HG03159 (cell line): Measurements from ENCODE around the gene KLK10.
"Not testable (repeated sequence)": the region's sequence is repeated elsewhere in the genome, so short reads cannot be mapped to it uniquely, and the experiment has no call there.

Experiments used
- ATAC-seq: cut with Tn5 transposase; IDR thresholded peaks from one replicate; pipeline ENCODE4 v1.9.1; 2021; ENCODE audit warnings: mild to moderate bottlenecking, moderate library complexity; ENCODE audit not compliant: unreplicated experiment

KLK10 gene

DNA sequence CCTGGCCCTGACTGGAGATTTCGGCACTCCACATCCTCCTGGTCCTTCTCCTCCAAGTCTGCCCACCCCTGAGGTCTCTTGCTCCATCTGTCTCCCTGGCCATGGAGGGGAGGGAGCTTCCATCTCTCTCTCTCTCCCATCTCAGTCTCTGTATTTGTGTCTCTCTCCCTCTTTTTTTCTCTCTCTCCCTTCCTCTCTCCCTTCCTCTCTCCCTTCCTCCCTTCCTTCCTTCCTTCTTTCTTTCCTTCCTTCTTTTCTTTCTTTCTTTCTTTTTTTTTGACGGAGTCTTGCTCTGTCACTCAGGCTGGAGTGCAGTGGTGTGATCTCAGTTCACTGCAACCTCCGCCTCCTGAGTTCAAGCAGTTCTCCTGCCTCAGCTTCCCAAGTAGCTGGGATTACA, 49.7 kb downstream of the KLK10 start:
- not testable (repeated sequence) for ATAC-seq

DNA sequence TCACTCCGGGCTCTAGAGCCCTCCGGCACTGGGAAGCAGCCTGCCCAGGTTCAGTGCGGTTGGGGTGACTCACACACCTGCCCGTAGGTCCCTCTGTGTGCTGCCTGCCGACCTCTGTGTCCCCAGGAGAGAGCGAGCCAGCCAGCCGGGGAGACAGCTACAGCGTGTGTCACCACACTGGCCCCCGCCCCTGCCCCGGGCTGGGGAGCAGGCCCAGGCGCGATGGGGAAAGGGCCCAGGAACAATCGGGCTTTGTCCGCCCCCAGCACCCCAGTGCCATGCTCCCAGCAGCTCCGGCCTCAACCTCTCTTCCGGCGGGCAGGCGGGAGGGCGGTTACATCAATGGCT, 50.1 kb downstream of the KLK10 start, which contains the start of gene KLK6:
KLK6 (minus strand) TSS at position 179 of the 348 bp plus-strand sequence. CDS start 1,487 bp downstream, outside the sequence.
- no peak for ATAC-seq

DNA sequence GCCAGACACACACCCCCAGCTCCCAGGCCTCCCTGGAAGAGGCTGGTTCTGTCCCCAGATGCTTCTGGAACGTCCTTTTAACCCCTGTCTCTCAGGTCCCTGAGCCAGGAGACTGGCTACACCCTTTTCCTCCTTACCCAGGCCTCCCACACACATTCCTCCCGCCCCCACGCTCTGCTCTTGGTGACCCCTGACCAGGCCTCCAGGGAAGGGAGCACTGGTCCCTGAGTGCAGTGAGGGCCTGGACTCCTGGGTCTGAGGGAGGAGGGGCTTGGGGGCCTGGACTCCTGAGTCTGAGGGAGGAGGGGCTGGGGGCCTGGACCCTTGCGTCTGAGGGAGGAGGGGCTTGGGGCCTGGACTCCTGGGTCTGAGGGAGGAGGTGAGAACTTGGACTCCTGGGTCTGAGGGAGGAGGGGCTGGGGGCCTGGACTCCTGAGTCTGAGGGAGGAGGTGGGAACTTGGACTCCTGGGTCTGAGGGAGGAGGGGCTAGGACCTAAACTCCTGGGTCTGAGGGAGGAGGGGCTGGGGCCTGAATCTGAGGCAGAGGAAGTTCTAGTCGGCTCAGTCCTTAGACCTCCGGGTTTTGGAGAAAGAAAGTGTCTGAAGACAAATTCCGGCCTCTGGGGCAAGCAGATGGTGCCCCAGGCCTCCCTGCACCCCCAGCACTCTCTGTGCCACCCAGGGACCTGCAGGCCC, 50.6 kb downstream of the KLK10 start:
- no peak for ATAC-seq

DNA sequence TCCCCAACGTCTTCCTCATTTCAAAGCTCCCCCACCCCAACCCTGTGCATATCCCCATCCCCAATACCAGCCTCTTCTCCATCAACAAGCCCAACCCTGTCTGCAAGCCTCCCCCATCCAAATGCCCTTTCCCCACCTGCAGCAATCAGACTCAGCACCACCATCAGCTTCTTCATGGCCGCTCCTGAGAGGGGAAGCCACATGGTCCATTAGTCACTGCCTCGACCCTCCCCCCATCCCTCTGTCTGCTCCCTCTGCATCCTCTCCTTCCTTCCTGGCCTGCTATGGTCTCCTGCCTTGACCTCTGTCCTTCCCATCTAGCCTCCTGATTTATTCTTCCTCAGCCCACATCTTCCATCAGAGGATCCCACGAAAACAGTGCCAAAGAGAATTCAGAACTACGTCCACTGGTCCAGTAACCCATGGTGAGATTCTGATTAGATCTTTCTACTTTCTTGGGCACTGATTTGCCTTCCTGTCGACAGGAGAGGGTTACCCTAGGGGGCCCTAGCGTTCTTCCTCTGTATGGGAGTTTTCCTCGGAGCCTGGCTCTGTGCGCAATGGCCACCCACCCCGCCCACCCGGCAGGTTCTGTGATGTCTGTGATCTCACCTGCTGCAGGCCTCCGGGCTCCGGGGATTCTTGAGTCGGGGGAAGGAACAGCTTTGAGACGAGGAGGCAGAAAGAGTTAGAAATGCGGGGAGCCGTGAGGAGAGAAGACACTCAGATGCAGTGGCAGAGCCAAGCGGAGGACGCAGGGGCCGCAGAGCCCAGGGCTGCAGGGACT, 51.4 kb downstream of the KLK10 start:
- ATAC-seq, result no peak

DNA sequence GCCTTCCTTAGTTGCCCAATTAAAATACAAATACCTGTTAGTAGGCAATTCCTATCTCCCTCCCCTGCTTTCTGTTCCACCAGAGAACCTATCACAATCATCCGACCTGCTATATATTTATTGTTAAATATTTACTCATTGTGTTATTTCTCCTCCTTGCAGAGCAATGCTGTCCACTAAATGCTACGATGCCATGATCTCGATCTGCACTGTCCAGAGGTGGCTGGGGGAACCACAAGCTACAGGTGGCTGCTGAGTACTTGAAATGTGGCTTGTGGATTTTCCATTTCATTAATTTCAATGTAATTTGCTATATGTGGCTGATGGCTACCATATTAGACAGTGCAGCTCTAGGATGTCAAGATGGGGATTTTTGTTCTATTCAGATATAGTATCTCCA, 55.2 kb downstream of the KLK10 start:
- ATAC-seq, result no peak

DNA sequence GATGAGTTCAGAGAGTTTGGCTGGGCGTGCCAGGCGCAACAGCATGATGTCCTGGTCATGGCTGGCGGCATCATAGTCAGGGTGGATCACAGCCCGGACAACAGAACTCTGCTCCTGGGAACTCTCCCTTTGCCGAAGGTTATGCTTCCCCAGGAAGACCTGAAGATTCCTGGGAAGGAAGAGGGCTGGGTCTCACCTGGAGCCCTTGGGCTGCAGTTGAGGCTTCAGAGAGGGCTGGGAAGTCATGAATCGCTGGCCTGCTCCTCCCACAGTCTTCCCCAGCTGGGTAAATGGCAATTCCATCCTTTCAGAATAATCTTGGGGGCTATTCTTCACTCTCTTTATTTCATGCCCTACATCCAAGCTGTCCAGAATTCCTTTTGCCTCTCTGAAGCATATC, 56.1 kb downstream of the KLK10 start:
- no peak for ATAC-seq
